Esophagus muscularis mucosa (tissue), 4 donors: ENCODE results near the gene DIPK1A. TPM values are rescaled to one million over a fixed set of nuclear protein-coding genes. Genes with fewer than 3 reads are reported as not detected.
A peak's percentile ranks its signal among the peaks of the same experiment; 100 is the strongest.

Experiments used
- DNase-seq: peaks from one replicate; pipeline ENCODE4 v3.0.0-alpha.2; 2017; ENCODE audit errors: extremely low spot score
- H3K27ac ChIP-seq, 4 donors: fragments of 200-600 bp; sonication (generic); replicated peaks in 1 of 4; 1 replicate in 3 of 4; 2 replicates in 1 of 4; pipeline ENCODE4 v1.5.1; 2016 to 2019; ENCODE audit warnings: mild to moderate bottlenecking in 1 of 4
- H3K27me3 ChIP-seq, 4 donors: fragments of 200-600 bp; sonication (generic); one replicate each; pipeline versions ENCODE4 v1.5.1 to v1.6.0; 2016 to 2019
- H3K36me3 ChIP-seq, 4 donors: fragments of 200-600 bp; sonication (generic); one replicate each; pipeline ENCODE4 v1.5.1; 2016 to 2019
- H3K4me1 ChIP-seq, 4 donors: fragments of 200-600 bp; sonication (generic); one replicate each; pipeline ENCODE4 v1.5.1; 2016 to 2019
- H3K4me3 ChIP-seq, 4 donors: fragments of 200-600 bp; sonication (generic); 1 replicate in 2 of 4; 2 replicates in 2 of 4; pipeline ENCODE4 v1.5.1; 2016 to 2019; ENCODE audit warnings: mild to moderate bottlenecking in 4 of 4, moderate library complexity in 1 of 4
- H3K9me3 ChIP-seq, 4 donors: fragments of 200-600 bp; sonication (generic); 1 replicate in 3 of 4; 2 replicates in 1 of 4; pipeline ENCODE4 v1.5.1; 2016 to 2019
- EP300 ChIP-seq: sonication (generic); formaldehyde crosslinking; IDR thresholded peaks from one replicate; pipeline ENCODE4 v1.6.1; 2017; ENCODE audit warnings: antibody characterized with exemption
- POLR2A ChIP-seq: fragments of 450-650 bp; IDR thresholded peaks from one replicate; pipeline ENCODE4 v1.6.1; 2017; ENCODE audit warnings: antibody characterized with exemption, moderate library complexity, mild to moderate bottlenecking, low read depth
- POLR2AphosphoS5 ChIP-seq, 2 donors: sonication (generic); formaldehyde crosslinking; IDR thresholded peaks; one replicate each; pipeline ENCODE4 v1.6.1; 2017; ENCODE audit warnings: antibody characterized with exemption in 2 of 2
- WGBS: methylation state at CpG from one replicate; pipeline ENCODE4 v1.1.5; 2018; 5-methylcytosine and 5-hydroxymethylcytosine counted together
- intact Hi-C: fragments of 100-400 bp; cut with DNase I; formaldehyde crosslinking; loops from one replicate; pipeline ENCODE4 v1.15.1; 2023
- total RNA-seq, 4 donors: library from RNA; depleted of rRNA; stranded (reverse); fragments of >200 nt; gene quantifications; one replicate each; pipeline versions ENCODE4 v1.1.0 to v1.2.1, GENCODE V29; 2016
- TF ChIP-seq, protein P1 (sequence below), 3 experiments: fragments of 200-600 bp in 2 of 3; fragments of 450-650 bp in 1 of 3; sonication (generic) in 2 of 3; IDR thresholded peaks; one replicate each; pipeline ENCODE4 v1.5.1; 2017 to 2019; ENCODE audit warnings: antibody characterized with exemption in 3 of 3, mild to moderate bottlenecking in 2 of 3, moderate library complexity in 1 of 3

Gene DIPK1A
- total RNA-seq, 4 donors from 2014 or later, result 21.5 to 35.3 (median 32.7) TPM

DNA sequence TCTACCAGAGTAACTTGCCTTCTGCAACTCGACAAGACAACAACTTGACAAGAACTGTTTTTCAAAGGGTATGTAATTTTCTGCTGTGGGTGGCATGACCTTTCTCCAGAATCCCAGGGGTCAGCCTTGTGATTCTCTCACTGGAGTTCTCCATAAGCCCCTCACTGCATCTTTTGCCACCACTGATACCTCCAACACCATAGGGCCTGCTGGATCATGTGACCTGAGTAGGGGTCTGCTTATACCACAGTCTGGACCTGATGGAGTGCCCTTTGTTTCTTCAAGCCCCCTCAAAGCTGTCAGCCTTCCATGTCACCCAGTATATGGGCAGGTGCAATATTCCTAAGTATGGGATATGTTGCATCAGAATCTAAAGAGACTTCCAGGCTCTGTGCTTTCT is 31.6 kb upstream of the DIPK1A start:
- intact Hi-C loops, result loop anchor here (2.0 kb wide), 1 partner anchor 30 kb away; no protein-coding TSS in a partner anchor
- Histone ChIP-seq H3K27me3 (no peaks in the 10 kb centered on the region), H3K4me3 (no peak overlapping the region), H3K36me3 (no peaks in the 10 kb centered on the region), H3K27ac (no peak overlapping the region), H3K9me3 (no peaks in the 10 kb centered on the region), H3K4me1 (no peaks in the 10 kb centered on the region)
- WGBS, result 82% methylated on average over 1 of the region's 1 CpG
- DNase-seq, result peak; percentile 75
- no peak for TF ChIP-seq EP300
- no peak for TF ChIP-seq POLR2AphosphoS5 (IDR thresholded peaks at IDR 0.05)
- TF ChIP-seq, protein P1, sequence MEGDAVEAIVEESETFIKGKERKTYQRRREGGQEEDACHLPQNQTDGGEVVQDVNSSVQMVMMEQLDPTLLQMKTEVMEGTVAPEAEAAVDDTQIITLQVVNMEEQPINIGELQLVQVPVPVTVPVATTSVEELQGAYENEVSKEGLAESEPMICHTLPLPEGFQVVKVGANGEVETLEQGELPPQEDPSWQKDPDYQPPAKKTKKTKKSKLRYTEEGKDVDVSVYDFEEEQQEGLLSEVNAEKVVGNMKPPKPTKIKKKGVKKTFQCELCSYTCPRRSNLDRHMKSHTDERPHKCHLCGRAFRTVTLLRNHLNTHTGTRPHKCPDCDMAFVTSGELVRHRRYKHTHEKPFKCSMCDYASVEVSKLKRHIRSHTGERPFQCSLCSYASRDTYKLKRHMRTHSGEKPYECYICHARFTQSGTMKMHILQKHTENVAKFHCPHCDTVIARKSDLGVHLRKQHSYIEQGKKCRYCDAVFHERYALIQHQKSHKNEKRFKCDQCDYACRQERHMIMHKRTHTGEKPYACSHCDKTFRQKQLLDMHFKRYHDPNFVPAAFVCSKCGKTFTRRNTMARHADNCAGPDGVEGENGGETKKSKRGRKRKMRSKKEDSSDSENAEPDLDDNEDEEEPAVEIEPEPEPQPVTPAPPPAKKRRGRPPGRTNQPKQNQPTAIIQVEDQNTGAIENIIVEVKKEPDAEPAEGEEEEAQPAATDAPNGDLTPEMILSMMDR (IDR thresholded peaks at IDR 0.05), result no peak
- TF ChIP-seq POLR2A, result no peak

DNA sequence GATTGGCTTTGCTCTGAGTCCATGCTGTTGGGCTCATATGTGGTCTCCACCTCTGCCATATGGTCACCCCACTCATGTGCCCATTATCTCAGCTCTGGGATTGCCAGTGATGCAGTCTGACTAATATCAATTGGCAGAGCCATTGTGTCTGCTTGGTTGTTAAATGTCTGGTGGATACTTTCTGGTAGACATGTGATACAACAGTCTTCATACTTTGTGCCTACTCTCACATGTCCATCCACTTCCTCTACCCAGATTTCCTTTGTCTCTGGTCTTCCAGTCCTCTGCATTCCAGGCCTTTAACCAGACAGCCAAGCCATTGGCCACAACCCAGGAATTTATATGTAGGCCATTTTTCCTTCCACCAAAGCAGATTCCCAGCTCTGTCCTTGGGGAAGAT is 30.8 kb upstream of the DIPK1A start:
- peak; percentile 53 for DNase-seq
- H3K36me3 ChIP-seq, result no peaks in the 10 kb centered on the region
- H3K4me3 ChIP-seq, result no peak overlapping the region
- no peaks in the 10 kb centered on the region for H3K4me1 ChIP-seq
- H3K27me3 ChIP-seq, result no peaks in the 10 kb centered on the region
- H3K27ac ChIP-seq, result no peak overlapping the region
- intact Hi-C loops, result loop anchor here (2.0 kb wide), 1 partner anchor 29 kb away; no protein-coding TSS in a partner anchor
- no peaks in the 10 kb centered on the region for H3K9me3 ChIP-seq
- TF ChIP-seq, protein P1 (IDR thresholded peaks at IDR 0.05), result no peak
- TF ChIP-seq POLR2A, result no peak
- TF ChIP-seq EP300, result no peak
- no peak for TF ChIP-seq POLR2AphosphoS5 (IDR thresholded peaks at IDR 0.05)

DNA sequence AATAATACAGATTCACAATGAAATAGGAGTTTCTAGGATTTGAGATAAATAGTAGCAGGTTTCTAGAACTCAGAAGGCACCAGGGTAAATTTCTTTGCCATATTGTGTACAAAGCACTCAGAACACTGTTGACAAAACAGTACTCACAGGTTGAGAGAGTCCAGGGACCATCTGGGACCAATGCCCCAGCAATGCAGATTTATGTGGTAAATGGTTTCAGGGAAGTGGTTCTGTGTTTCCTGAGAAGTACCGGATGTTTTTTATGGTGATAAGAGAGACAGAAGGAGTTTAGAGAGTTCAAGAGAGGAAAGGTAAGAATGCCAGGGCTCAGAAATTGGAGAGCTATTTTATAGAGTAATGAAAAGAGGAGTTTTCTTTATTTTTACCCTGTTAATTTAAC is 29.6 kb upstream of the DIPK1A start:
- intact Hi-C loops, result no loop called here
- Histone ChIP-seq H3K4me3 (no peak overlapping the region), H3K27me3 (no peaks in the 10 kb centered on the region), H3K4me1 (no peaks in the 10 kb centered on the region), H3K36me3 (no peaks in the 10 kb centered on the region), H3K9me3 (no peaks in the 10 kb centered on the region), H3K27ac (no peak overlapping the region)
- TF ChIP-seq, protein P1 (IDR thresholded peaks at IDR 0.05), result no peak
- no peak for TF ChIP-seq POLR2A
- no peak for TF ChIP-seq POLR2AphosphoS5 (IDR thresholded peaks at IDR 0.05)
- TF ChIP-seq EP300, result no peak
- 54% methylated on average over 1 of the region's 1 CpG for WGBS
- peak; percentile 12 for DNase-seq

DNA sequence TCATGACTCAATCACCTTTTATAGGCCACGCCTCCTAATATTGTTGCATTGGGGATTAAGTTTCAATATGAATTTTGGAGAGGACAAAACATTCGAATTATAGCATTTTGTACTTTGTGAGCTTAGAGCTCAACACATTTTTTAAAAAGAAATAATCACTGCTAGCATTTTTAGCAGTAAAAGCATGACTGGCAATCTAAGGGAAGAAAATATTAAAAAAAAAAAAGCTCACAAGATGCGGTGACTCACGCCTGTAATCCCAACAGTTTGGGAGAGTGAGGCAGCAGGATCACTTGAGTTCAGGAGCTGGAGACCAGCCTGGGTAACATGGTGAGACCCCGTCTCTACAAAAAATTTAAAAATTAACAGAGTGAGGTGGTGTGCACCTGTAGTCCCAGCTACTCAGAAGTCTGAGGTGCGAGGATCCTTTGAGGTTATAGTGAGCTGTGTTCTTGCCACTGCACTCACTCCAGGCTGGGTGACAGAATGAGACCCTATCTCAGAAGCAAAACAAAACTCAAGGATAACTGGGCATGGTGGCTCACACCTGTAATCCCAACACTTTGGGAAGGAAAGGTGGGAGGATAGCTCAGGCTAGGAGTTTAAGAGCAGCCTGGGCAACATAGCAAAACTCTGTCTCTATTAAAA is 28.8 kb upstream of the DIPK1A start:
- Histone ChIP-seq H3K4me1 (no peaks in the 10 kb centered on the region), H3K27ac (no peak overlapping the region), H3K36me3 (no peaks in the 10 kb centered on the region), H3K9me3 (no peaks in the 10 kb centered on the region), H3K4me3 (no peak overlapping the region), H3K27me3 (no peaks in the 10 kb centered on the region)
- WGBS, result 87% methylated on average over 6 of the region's 6 CpGs
- TF ChIP-seq POLR2A, result no peak
- no peak for TF ChIP-seq EP300
- no peak for TF ChIP-seq POLR2AphosphoS5 (IDR thresholded peaks at IDR 0.05)
- TF ChIP-seq, protein P1 (IDR thresholded peaks at IDR 0.05), result no peak
- DNase-seq, result peak; percentile 50
- intact Hi-C loops, result no loop called here

DNA sequence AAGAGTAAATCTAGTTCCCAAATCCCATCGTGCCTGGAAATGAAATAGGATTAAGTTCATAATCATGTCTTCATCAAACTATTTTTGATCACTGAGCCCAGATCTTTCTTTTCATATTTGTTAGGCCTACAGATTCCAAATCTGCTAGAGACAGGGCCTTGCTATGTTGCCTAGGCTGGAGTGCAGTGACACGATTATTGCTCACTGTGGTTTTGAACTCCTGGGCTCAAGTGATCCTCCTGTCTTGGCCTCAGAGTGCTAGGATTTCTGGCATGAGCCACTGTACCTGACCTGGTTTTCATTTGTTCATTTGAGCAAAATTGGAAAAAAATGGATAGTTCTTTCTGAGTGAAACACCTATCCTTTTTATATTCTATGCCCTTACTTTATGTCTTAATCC is 28.0 kb upstream of the DIPK1A start:
- H3K4me3 ChIP-seq, result no peak overlapping the region

More for the DNA sequence above, 28.0 kb upstream of the DIPK1A start:
- H3K27me3 ChIP-seq, result no peaks in the 10 kb centered on the region
- TF ChIP-seq POLR2A (no peak), EP300 (no peak), POLR2AphosphoS5 (IDR thresholded peaks at IDR 0.05) (no peak)
- TF ChIP-seq, protein P1 (IDR thresholded peaks at IDR 0.05), result no peak
- 48% methylated on average over 2 of the region's 2 CpGs for WGBS
- no peaks in the 10 kb centered on the region for H3K4me1 ChIP-seq
- H3K36me3 ChIP-seq, result no peaks in the 10 kb centered on the region
- peak; percentile 45 for DNase-seq
- intact Hi-C loops, result no loop called here
- H3K9me3 ChIP-seq, result no peaks in the 10 kb centered on the region
- no peak overlapping the region for H3K27ac ChIP-seq
